MG63 (cell line): ENCODE results near the gene CSTB. TPM values are rescaled to one million over a fixed set of nuclear protein-coding genes. Genes with fewer than 3 reads are reported as not detected.
"Not testable (repeated sequence)": the region's sequence is repeated elsewhere in the genome, so short reads cannot be mapped to it uniquely, and the experiment has no call there.

Experiments used
- DNase-seq: peaks from one replicate; pipeline ENCODE4 v3.0.0-alpha.2; 2020
- H3K27me3 ChIP-seq: fragments of 250-450 bp; sonication (Bioruptor Pico); 2 replicates; pipeline ENCODE4 v1.5.1; 2020; ENCODE audit warnings: mild to moderate bottlenecking, moderate library complexity
- H3K36me3 ChIP-seq: fragments of 250-450 bp; sonication (Bioruptor Pico); 2 replicates; pipeline ENCODE4 v1.5.1; 2020; ENCODE audit warnings: mild to moderate bottlenecking, moderate library complexity
- H3K4me3 ChIP-seq: fragments of 250-450 bp; sonication (Bioruptor Pico); 2 replicates; pipeline ENCODE4 v1.5.1; 2020; ENCODE audit warnings: mild to moderate bottlenecking, moderate library complexity
- H3K9me3 ChIP-seq: fragments of 250-450 bp; sonication (Bioruptor Pico); 2 replicates; pipeline ENCODE4 v1.5.1; 2020; ENCODE audit warnings: mild to moderate bottlenecking, moderate library complexity
- total RNA-seq: library from RNA; depleted of rRNA; stranded (reverse); fragments of >200 nt; shearing (Covaris generic); gene quantifications from 2 replicates; pipeline ENCODE4 v1.2.3, GENCODE V29; 2014; ENCODE audit warnings: low replicate concordance; rRNA removed

The CSTB gene, protein sequence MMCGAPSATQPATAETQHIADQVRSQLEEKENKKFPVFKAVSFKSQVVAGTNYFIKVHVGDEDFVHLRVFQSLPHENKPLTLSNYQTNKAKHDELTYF
- total RNA-seq, result 5.5 and 11.1 TPM in 2 replicates

DNA sequence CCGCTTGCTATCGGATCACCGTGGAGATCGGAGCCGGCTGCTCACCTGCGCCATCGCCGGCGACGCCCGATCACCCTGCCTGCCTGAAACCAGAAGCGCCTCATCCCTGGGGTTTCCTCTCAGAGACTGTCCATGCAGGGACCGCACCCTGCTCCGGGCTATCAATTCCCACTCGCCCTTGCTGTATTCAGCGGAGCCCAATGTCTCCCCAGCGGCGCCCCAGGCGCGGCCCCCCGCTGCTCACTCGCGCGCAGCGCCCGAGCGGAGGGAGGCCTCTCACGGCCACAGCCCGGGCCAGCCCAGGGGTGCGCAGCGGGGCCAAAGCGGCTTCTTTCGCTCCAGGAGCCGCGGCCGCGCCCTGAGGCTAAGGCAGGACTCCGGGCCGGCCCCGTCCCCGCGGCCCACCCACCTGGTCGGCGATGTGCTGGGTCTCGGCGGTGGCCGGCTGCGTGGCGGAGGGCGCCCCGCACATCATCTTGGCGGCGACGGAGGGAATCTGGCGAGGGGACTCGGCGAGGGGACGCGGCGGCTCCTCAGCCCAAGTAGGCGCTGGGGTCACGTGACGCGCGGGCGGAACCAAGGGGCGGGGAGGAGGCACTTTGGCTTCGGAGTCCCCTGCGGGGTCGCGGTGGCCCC lies at the start of gene CSTB:
TSS of gene CSTB (minus strand) at position 514 of the 636 bp plus-strand sequence. CDS start at position 475, 39 bp downstream.
- peak within 1 kb of the TSS; percentile 99 for H3K4me3 ChIP-seq
- peak; percentile 78 for DNase-seq
- H3K27me3 ChIP-seq, result no peaks in the 10 kb centered on the region
- H3K9me3 ChIP-seq, result no peaks in the 10 kb centered on the region
- H3K36me3 ChIP-seq, result peaks cover 20% of the 10 kb centered on the region

DNA sequence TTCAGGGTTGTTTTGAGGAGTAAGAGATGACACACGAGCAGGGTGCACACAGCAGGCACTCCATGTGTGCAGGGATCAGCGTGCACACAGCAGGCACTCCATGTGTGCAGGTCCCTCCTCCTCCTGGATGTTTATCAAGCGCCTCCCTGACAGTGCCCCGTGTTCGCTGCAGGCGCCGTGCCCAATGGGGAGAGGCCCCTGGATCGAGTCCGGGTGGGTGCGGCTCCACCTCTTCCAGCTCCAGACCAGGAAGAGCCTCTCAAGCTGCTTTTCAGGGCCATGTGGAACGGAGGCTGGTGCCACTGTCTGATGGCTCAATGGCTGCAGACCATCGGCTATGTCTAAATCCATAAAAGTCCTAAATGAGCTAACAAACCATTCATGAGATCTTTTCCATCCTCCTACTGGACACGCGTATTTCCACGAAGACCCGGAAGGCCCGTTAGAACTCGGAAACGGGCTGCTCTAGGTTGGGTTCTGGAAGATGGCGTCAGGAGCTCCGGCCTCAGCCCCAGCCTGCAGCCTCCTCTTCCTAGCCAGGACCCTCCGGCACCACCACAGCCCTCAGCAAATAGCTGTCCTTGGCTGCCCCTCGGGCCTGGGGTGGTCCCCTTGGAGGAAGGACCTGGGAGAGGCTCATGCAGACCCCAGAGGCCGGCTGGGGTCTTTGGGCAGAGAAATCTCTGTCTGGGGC lies 49.3 kb upstream of the CSTB start:
- Histone ChIP-seq H3K9me3 (peaks cover 4% of the 10 kb centered on the region; the same call in 1 of the 2 replicates), H3K27me3 (peaks cover 18% of the 10 kb centered on the region), H3K4me3 (no peak overlapping the region), H3K36me3 (no peaks in the 10 kb centered on the region)
- no peak for DNase-seq

DNA sequence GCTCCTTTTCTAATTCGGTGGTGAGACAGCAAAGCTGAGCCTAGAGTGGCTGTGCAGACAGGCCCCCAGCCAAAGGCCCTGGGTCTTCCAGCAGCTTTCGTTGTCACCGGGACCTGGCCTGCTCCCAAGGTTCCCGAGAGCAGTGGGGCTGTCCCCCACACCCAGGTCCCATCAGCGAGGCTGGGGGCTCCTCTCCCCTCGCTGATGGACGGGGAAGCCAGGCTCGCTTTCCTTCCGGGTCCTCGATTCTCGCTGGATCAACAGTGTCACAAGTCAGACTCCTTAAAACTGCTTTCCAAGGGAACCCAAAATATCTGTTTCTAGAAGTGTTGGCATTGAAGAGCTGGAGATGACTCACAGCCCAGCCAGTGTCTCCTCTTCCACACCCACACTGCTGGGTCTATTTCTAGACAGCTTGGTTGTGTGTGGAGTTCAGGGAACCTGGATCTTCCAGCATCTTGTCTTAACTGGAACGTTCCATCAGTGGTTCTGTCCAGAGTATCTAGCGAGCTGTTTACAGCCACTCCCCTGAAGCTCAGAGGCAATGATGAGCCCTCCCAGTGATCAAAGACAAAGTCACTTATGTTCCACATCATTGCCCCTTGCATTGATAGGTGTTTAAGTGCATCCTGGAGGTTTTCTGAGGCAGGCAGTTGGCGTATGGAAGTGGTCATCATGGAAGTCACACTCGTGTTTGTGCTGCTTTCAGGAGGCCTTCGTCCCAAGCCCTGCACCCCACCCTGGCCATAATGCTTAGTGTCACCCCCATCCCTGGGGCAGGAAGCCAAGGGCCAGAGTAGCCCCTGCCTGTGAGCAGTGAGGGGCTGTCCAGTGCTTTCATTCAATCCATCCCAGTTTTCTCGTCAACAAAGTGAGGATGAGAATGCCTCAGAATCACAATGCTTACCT lies 48.5 kb upstream of the CSTB start:
- DNase-seq, result peak; percentile 62
- Histone ChIP-seq H3K36me3 (no peaks in the 10 kb centered on the region), H3K4me3 (no peak overlapping the region), H3K27me3 (peaks cover 10% of the 10 kb centered on the region), H3K9me3 (peaks cover 4% of the 10 kb centered on the region; the same call in 1 of the 2 replicates)

DNA sequence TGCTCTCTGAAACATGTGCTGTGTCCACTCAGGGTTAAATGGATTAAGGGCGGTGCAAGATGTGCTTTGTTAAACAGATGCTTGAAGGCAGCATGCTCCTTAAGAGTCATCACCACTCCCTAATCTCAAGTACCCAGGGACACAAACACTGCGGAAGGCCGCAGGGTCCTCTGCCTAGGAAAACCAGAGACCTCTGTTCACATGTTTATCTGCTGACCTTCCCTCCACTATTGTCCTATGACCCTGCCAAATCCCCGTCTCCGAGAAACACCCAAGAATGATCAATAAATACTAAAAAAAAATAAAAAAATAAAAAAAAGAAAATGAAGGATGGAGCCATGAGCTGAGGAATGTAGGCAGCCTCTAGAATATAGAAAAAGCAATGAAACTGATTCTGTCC lies 46.6 kb upstream of the CSTB start:
- not testable (repeated sequence) for H3K36me3 ChIP-seq, H3K4me3 ChIP-seq, DNase-seq, H3K9me3 ChIP-seq, H3K27me3 ChIP-seq

DNA sequence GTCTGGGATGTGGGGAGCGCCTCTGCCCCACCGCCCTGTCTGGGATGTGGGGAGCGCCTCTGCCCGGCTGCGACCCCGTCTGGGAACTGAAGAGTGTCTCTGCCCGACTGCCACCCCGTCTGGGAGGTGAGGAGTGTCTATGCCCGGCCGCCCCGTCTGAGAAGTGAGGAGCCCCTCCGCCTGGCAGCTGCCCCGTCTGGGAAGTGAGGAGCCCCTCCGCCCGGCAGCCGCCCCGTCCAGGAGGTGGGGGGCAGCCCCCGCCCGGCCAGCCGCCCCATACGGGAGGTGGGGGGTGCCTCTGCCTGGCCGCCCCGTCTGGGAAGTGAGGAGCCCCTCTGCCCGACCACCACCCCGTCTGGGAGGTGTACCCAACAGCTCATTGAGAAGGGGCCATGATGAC lies 46.1 kb upstream of the CSTB start:
- H3K27me3 ChIP-seq, H3K36me3 ChIP-seq, H3K9me3 ChIP-seq, H3K4me3 ChIP-seq, DNase-seq: not testable (repeated sequence)

DNA sequence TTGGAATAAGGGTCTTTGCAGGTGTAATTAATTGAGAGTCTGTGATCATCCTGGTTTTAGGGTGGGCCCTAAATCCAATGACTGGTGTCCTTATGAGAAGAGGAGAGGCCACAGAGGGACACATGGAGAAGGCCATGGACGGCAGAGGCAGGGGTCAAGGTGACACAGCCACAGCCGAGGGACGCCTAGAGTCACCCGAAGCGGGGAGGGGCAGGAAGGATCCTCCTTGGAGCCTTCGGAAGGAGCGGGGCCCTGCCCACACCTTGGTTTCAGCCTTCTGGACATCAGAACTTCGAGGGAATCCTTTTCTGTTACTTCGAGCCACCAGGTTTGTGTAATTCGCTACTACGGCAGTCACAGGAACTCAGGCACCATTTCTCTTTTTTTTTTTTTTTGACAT lies 44.4 kb upstream of the CSTB start:
- no peaks in the 10 kb centered on the region for H3K9me3 ChIP-seq
- DNase-seq, result no peak
- no peaks in the 10 kb centered on the region for H3K27me3 ChIP-seq
- no peaks in the 10 kb centered on the region for H3K36me3 ChIP-seq
- H3K4me3 ChIP-seq, result no peak overlapping the region

DNA sequence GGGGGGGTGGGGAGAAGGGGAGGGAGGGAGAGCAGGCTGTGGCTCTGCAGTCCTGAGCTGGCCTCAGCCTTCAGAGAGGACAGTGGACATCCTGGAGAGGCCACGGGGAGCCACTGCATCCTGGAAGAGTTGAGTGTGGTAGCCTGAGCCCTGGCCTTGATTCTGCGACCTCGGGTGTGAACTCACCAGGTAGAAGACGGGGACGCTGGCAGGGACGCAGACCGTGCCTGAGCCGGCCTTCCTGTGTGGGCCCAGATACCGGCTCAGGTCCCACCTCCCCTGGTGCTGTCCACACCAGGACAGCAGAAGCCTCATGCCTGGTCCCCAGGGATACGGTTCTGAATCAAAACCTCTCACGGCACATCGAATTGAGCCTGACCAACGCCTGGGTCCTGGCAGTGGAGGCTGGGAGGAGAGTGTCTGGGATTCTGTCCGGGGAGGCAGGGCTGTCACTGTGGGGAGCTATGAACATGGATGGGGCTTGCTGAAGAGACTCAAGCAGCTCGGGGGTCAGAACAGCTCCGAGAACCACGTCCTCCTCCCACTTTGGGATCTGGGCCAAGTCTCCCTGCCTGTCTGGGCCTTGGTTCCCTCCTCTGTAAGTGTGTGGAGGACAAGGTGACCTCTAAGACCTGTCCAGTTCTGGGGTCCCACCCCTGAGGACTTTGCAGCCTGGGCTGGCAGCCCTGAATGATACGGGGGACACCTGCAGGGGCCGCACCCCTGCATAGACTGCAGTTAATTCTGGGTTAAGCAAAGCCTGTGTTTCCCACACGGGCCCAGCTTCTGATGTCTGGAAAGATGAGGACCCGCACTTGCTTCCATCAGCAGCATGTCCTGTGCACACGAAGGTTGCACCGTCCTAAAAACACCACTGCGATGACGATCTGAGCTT lies 43.6 kb upstream of the CSTB start:
- DNase-seq, result no peak
- no peaks in the 10 kb centered on the region for H3K9me3 ChIP-seq

DNA sequence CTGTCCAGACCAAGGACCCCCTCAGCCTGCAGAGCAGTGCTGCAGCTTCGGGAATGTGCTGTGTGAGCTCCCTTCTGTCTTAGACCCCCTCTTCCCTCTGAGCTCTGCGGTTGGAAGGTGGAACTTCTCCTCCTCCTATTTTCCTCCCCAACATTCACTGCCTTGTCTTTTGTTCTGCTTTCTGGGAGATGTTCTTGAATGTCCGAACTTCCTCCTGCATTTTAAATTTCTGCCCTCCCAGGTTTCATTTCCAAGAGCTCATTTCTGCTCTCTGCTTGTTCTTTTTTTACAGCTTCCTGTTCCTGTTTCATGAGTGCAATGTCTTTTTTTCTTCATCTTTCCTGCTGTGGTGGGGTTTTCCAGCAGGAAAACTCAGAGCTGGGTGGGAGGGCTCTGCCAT lies 42.6 kb upstream of the CSTB start:
- Histone ChIP-seq H3K36me3 (no peaks in the 10 kb centered on the region), H3K9me3 (no peaks in the 10 kb centered on the region), H3K4me3 (no peak overlapping the region), H3K27me3 (no peaks in the 10 kb centered on the region)
- DNase-seq, result no peak

More for the DNA sequence above, 43.6 kb upstream of the CSTB start:
- no peaks in the 10 kb centered on the region for H3K36me3 ChIP-seq
- no peak overlapping the region for H3K4me3 ChIP-seq
- H3K27me3 ChIP-seq, result no peaks in the 10 kb centered on the region

DNA sequence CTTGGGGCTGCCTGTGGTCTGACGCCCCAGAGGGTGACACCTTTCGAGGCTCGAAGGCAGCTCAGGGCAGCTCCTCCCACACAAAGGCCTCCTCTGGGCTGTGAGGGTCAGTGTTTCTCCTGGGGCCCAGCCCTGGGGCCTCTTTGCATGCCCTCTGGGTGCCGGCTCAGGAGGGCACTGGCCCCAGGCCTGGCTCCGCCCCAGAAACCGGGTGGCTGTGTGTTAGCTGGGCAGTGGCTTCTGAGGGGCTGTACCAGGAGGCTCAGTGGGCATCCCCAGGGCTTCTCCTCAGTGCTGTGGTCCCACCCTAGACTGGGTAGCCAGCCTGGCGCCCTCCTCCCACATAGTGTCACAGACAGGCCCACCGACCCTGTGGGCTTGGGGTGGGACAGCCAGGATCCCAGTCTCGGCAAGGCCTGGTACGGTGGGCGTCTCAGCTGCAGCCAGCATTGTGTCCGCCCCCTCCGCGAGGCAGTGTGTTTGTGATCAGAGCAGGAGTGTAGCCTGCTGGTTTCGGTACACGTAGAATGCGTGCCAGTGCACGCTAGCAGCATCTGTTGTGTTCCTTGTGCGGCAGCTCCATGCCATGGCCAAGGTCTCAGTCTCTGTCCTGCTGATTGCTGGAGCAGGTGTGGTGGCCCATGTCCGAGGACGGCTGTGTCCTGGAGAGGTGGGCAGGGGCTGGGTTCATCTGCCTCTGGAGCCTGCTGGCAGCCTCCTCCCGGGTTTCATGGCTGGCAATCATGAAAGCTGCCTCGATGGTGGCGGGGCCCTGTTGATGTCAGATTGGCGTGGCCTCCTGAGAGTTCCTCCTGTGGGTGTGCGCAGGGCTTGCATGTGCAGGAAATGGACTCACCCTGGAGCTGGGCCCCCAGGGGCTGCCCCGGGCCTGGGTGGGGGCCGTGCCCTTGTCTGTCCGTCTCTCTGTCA lies 41.3 kb upstream of the CSTB start:
- Histone ChIP-seq H3K9me3 (no peaks in the 10 kb centered on the region), H3K36me3 (no peaks in the 10 kb centered on the region), H3K4me3 (no peak overlapping the region), H3K27me3 (no peaks in the 10 kb centered on the region)
- DNase-seq, result no peak

DNA sequence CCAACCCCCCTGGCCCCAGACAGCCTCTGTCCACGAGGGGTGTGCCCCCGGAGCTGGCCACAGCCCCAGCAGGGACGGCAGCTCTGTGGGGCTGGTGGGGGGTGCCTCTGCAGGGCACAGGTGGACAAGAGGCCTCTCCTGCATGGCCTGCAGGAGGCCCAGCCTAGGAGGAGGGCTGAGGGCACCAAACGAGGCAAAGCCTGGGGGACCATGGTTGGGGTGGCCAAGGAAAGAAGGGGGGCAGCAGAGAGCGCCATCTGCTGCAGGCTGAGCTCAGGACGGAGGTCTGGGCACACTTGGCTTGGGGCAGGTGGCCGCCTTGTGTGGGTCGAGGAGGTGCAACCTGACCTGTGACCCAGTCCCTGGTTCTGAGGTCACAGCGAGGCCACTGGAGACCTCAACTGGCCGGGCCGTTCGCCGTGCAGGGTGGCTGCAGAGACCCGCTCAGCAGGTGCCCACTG lies 40.5 kb upstream of the CSTB start:
- H3K27me3 ChIP-seq, result no peaks in the 10 kb centered on the region
- no peak for DNase-seq
- H3K4me3 ChIP-seq, result no peak overlapping the region
- H3K36me3 ChIP-seq, result no peaks in the 10 kb centered on the region
- H3K9me3 ChIP-seq, result no peaks in the 10 kb centered on the region

DNA sequence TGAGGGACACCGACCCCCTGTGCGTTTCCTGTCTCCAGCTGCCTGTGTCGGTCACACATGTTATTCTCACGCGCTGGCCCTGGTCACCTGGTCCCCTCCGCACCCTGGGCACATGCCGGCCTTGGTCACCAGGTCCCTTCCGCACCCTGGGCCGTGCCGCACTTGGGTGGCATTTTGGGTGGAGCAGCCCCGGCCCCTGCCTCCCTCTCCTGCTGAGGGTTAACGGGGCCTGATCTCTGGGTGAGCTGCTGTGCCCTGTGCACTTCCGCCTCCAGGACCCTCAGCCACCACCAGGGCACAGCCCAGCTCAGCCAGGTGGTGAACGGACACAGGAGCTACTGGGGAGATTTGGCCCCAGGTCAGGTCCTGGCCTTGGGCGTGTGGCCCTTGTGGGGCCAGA lies 39.9 kb upstream of the CSTB start:
- DNase-seq, result no peak
- Histone ChIP-seq H3K4me3 (no peak overlapping the region), H3K36me3 (no peaks in the 10 kb centered on the region), H3K27me3 (no peaks in the 10 kb centered on the region), H3K9me3 (no peaks in the 10 kb centered on the region)

DNA sequence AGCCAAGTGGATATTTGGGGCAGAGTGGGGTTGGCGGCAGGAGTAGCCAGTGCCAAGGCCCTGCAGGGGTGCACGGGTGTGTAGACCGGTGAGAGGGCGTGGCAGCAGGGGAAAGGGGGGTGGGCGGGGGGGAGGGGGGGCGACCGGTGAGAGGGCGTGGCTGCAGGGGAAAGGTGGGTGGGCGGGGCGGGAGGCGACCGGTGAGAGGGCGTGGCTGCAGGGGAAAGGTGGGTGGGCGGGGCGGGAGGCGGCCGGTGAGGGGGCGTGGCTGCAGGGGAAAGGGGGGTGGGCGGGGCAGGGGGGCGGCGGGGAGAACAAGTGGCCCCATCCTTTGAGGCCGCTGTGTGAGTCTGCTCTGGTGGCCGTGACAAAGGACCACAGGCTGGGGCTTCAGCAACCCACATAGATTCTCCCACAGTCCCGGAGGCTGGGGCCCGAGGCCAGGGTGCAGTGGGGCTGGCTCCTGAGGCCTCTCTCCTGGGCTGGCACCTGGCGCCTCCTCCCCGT lies 39.1 kb upstream of the CSTB start:
- Histone ChIP-seq H3K9me3 (no peaks in the 10 kb centered on the region), H3K4me3 (no peak overlapping the region), H3K27me3 (no peaks in the 10 kb centered on the region), H3K36me3 (no peaks in the 10 kb centered on the region)
- no peak for DNase-seq

DNA sequence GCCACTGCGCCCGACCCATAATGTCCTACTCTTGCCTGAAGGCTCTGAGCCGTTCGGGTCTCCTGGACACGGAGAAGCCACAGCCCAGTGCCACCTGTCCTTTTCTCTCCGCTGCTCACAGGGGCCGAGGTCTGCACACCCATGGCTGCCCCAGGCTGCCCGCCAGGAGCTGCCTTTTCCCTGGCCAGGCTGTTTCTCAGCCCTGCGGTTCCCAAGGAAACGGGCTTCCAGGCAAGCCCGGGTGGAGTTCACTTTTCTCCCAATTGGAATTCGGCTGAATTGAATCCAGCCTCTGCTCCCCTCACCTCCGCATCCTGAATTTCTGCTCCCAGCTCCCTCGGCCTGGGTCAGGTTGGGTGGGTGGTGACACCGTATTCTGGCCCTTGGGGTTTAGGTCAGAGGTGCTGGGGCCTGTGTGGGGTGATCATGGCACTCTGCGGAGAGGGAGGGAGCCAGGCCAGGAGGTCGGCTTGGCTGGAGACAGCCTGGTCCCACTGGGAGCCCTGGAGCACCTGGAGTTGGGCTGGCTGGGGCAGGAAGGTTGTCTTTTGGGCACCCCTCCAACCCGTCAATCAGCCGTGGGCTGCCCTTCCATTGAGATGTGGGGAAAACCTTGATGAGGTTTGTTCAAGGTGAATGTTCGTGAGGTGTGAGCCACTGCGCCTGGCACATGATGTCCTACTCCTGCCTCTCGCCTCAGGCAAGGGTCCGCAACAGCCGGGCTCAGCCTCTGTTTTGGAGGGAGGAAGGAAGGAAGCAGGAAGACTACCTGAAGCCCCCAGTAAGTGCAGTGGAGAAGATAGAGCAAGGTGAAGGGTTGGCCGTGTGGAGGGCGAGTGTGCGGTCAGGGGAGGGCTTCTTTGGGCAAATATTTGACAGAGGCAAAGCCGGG lies 38.4 kb upstream of the CSTB start:
- no peak overlapping the region for H3K4me3 ChIP-seq

DNA sequence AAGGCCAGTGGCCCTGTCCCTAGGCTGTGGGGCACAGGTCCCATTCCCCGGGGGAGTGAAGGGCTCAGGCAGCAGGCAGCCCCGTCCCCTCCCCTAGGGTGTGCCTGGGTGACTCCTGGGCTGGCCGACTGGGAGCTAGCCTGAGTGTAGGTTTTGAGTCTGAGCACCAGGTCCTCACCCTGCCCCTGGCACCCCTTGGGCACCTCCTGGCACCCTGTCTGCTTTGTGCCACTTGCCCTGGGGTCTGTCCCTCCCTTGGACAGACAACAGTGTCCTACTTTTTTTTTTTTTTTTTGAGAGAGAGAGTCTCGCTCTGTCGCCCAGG lies 37.5 kb upstream of the CSTB start:
- no peak for DNase-seq
- Histone ChIP-seq H3K27me3 (no peaks in the 10 kb centered on the region), H3K36me3 (no peaks in the 10 kb centered on the region), H3K4me3 (no peak overlapping the region), H3K9me3 (no peaks in the 10 kb centered on the region)

More for the DNA sequence above, 38.4 kb upstream of the CSTB start:
- H3K9me3 ChIP-seq, result no peaks in the 10 kb centered on the region
- no peaks in the 10 kb centered on the region for H3K27me3 ChIP-seq
- H3K36me3 ChIP-seq, result no peaks in the 10 kb centered on the region
- DNase-seq, result no peak
